Hippocampal formation (tissue), 2 donors: ENCODE measurements around the gene OR6V1.

Experiments
- DNase-seq, 2 donors: peaks; one replicate each; lab custom pipeline; 2025; lab: John Stamatoyannopoulos, UW

Gene OR6V1, protein sequence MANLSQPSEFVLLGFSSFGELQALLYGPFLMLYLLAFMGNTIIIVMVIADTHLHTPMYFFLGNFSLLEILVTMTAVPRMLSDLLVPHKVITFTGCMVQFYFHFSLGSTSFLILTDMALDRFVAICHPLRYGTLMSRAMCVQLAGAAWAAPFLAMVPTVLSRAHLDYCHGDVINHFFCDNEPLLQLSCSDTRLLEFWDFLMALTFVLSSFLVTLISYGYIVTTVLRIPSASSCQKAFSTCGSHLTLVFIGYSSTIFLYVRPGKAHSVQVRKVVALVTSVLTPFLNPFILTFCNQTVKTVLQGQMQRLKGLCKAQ

DNA sequence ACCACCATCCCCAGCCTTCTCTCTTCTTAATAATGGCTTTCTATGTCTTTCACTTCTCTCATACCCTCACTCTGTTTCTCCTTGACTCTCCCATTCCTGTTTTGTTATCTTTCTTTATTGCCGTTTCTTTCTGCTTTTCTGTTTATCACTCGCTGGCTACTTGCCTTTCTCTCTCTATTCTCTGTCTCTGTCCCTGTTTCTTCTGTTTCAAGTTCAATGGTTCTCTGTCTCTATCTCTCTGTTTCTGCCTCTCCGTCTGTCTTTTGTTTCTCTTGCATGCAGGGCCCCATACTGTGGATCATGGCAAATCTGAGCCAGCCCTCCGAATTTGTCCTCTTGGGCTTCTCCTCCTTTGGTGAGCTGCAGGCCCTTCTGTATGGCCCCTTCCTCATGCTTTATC lies at the start of gene OR6V1:
OR6V1 (plus strand) TSS at position 301 of the 400 bp plus-strand sequence; CDS start at position 301, 0 bp downstream.
- DNase-seq = no peak

DNA sequence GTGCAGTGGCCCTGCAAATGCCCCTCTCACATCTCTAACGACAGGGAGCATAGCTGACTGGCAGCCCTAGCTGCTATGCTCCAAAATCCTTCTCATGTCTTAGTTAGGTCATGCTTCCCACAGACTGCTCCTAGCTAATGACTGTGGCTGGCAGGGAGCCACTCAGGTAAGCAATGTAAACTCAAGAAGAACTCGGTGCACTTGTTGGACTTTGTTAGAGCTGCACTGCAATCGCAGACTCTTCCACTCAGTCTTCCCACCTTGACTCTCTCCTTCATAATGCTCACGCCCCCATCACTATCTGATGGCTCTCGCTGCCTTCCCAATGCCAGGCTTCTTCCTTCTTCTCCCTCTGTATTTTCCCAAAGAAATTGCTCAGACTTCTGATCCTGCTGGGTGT lies 49.2 kb upstream of the OR6V1 start:
- no peak for DNase-seq

DNA sequence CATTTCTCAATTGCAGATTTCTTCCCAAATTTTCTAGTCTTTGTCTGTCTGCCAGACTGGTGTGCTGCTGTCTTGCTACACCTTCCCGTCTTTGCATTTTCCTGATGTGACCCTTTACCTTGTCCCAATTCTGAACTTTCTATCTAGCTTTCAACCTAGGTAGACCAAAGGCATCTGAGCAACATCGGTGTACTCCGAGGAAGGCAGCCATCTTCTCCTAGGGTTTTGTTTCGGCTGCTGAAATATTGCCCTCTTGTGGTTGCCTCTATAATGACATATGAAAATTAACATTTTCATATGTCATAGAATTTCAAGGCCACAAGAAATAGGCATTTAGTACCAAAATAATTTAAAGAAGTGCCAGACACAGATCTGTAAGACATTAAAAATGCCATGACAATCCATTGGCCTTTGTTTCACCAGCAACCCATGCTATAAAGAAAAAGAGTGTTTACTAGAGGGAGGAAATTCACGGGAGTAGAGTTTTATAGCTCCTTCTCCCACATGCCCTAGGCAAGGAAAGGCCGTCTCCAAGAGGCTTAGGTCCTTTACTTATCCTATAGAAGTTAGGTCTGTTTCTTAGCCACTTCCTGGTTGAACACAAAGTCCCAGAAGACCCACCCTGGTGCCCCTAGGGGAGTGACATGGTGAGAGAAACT lies 48.6 kb upstream of the OR6V1 start:
- peak in 1 of 2 donors; percentile 15 for DNase-seq

DNA sequence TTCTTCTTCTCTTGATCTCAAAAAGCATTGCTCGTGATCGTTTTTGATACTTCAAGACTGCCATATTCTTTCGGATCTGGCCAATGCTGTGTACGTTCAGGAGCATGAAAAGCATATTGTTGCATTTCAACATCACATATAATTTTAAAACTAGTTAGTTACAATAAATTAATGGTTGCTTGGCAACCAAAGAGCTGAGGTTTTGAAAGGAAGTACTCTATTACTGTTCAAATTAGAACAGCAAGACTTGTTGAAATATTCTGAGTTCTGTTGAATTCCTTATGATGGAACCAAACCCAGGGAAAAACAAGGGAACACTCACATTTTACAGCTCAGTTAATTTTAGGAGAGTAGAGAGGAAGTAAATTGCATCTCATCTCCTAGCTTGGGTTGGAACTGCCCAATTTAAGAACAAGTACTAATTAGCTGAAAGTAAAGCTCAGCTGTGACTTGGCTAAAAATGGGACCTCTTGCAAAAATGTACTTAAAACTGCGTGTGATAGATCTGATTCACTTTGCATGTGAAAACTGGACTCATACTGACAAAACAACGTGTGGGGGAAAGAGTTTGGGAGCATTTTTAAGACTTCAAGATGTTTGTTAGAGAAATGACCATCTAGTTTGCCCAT lies 46.4 kb upstream of the OR6V1 start:
- DNase-seq = no peak

DNA sequence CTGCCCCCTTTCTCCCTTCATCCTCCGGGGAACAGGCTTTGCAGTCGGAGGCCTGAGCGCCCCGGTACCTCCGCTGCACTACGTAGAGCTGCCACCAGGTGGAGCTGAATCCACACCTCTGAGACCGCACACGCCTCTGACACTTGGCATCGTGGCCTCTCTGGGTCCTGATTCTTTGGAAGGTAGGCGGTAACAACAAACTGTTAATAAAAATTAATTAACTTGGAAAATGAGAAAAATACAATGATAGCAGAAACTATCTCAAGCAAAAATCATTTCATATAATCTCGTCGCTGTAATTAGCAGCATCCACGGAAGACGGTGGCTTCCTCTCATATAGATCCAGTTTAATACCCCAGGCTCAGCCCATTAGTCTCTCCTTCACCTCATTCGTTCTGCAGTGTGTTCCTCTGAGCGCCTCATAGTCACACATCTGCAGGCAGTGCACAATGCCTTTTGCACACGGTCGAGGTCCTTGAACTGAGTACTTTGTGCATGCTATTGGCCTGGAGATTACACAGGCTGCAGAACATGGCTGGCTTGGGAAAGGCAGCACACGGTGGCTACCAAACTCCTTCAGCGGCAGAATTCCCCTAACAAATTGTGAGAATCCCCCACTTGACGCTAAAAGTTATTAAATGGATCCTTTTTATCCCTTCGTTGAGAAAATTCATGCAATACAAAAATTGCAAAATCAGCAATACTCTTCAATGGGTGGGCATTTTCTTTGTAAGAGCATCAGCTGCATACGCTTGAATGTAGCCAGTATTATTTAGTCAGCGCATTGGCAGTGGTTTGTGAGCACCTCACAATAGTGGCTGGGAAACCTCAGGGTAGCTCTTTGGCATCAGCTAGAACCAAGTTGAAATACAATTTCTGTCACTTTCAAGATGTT lies 43.9 kb upstream of the OR6V1 start:
- DNase-seq = peak; percentile 65 to 74

DNA sequence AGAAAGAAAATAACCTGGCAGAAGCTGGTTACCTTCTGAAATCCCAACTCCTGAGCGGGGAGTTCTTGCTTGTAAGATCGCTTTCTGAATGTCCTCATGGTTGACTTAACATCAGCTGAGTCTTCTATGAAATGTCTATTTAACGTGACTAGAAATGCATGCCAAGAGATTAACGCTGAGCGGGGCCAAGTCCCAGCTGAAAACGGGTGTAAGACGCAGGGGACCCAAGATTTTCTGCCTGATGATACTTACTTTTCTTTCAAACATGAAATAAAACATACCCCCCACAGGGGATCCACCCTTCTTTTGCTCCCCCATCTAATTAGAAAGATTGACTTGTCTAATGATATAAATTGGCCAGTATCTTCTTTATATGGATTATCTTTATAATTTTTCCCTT lies 40.1 kb upstream of the OR6V1 start:
- DNase-seq = no peak

DNA sequence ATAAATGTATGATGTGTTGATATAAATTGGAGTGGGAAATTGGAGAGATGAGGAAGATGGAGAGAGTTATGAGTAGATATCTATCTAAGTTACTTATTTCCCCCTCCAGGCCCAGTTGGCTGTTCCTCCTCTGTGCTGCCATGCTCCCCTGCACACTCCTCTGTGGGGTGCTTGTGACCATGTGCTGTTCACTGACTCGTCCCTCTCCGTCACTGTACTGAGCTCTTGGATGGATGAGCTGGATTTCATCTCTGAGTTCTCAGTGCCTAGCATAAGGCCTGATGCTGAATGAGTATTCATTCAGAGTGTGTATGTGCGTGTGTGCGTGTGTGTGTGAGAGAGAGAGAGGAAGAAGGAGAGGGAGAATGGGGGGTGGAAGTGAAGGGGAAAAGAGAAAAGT lies 39.7 kb upstream of the OR6V1 start:
- DNase-seq = no peak

DNA sequence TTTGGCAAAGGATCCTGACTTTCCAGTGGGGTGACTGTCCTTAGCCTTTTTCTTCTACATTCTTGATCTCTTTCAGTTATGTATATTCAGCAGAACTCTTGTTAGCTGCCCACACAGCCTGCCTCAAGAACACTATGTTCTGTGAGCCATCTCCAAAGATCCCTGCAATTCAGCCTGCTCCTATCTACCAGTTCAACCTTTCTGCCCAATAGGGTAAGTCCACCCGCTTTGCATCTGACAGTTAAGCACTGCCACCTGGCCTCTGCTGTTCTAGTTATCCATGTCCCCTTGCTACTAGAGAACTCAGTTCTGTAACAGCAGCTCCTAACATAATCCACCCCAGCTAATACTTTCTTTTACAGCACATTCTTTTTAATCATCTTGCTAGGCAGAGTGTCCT lies 38.7 kb upstream of the OR6V1 start:
- DNase-seq = no peak

DNA sequence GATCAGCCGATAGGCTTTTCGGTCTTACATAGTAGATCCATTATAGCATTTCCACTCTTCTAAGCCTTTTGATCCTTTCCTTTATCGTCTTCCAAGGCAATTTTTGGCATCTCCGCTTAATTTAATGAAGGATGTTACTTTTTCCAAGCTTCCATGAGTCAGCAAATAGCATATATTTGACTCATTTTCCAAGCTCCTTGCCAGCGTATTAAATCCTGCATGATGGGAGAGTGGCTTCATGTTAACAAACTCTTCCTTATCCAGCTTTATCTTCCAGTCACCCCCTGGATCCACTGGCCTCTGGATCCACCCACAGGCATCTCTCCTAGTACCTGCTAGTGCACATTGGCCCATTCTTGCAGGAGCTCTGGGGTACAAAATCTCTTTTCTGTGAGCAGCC lies 38.2 kb upstream of the OR6V1 start:
- no peak for DNase-seq

DNA sequence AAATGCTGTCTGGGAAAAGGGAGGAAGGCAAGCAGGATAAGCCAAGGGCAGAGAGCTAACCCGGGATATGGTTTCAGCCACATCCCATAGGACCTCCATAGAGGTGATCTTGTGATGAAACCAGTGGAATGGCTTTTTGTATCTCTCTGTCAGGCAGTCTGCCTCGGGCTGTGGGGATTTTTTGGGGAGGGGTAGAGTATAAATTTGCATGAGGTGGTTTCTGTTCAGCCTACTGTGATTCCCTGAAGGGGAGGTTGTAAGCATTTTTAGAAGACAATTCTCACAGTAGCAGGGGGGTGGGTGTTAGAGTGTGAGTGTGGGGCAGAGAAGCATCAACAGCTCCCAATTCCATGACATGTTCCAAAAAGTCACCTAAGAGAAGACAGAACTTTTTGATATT lies 37.1 kb upstream of the OR6V1 start:
- no peak for DNase-seq

DNA sequence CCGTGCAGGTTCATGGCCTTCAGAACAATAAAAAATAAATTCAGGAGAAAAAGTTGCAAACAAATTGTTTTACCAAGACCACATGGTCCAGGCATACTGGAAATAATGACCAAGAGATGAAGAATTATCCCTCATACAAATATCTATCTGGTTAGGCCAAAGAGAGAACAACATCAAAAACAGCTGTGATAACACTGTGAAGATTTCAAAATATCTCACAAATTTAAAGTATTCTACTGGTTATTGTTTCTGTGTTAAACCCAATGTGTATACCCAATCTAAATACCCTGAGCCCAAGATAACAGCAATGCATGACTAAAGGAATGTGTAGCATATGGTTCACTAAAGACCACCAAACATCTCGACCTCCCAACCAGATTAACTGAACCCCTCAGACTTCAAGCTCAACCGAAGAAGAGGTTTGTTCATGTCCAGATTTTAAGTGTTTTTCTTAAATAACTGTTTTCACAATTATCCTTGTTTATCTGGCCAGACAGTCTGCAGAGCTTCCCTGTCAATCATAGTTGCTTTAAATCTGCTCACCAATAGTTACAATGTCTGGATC lies 36.1 kb upstream of the OR6V1 start:
- no peak for DNase-seq

DNA sequence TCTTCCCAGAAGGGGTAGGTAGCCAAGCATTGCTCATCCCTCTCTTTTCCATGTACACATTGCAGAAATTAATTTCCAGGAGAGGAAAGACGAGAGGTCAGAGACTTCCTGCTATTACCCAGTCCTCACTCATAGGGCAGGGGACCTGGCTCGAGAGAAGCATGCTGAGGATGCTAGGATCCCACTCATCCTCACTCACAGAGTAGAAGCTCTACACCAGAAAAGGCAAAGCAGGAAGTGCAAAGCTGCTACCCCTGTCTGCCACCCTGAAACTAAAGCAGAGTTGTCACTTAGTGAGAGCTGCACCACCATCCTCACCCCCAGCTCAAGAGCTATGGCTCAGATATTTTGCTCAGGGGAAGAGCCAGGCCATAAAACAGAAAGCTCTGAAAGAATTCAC lies 35.1 kb upstream of the OR6V1 start:
- no peak for DNase-seq

DNA sequence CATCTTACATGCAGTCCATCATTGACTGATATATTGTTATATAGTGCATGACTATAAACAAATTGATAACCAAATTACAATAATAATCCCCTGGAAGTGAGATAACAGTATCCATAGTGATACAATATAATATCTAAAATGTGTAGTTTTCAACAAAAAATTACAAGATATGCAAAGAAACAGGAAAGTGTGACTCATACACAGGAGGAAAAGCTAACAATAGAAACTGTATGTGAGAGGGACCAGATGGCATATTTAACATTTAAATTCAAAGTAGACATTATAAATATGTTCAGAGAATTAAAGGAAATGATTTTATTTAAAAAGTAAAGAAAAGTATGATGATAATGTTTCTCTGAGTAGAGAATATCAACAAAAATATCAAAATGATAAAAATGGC lies 33.2 kb upstream of the OR6V1 start:
- DNase-seq = peak in 1 of 2 donors; percentile 22

DNA sequence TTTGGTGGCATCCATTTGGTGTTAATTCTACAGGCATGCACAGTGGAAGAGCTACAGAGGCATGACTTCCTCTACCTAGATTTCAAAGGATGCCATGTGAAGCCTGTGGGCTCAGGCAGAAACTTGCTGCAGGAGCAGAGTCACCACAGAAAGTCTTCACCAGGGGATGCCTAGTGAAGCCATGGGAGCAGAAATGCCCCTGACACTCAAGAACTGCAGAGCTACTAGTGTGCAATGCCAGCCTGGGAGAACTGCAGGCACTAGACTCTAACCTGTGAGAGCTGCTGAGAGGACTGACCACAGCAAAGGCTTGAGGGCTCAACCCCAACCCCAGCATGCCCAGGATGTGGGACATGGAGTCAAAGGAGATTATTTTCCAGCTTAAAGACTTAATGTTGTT lies 29.1 kb upstream of the OR6V1 start:
- DNase-seq = no peak

DNA sequence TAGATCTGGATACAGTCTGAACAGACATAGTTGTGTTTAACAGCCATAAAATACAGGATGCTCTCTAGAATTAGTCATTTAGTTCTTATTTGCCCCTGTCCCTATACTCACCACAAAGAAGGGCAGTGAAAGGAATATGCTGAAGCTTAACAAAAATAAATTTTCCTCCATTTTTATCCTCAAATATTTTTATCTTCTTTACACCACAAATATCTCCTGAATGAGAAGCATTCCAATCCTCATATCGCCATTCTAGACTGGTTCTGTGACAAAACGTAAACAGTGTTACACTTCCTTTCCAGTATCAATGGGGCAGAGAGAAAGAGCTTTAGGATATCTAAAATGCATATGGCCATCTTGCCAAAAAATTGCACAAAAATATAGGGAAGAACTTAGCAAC lies 26.8 kb upstream of the OR6V1 start:
- no peak for DNase-seq

DNA sequence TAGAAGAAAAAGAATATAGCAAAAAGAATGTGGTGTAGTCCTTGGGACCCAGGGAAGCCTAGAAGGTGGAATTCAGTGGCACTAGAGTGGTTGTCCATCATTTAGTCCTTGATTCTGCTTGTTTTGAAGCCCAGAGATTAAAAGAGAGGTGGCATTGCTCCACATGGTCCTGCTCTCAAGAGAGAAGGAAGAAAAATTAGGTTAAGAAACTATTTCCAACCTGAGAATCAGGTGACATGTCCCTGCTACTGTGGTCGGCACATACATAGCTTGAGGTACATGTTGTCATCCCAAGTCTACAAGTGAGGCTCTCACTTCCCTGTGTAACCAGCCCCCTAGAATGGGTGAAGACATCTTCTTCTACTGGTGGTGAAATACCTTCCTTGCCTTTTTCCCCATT lies 25.1 kb upstream of the OR6V1 start, which contains the start of gene OR9A2:
OR9A2 (minus strand) TSS at position 101 of the 400 bp plus-strand sequence; CDS start at position 101, 0 bp downstream.
- DNase-seq = no peak

DNA sequence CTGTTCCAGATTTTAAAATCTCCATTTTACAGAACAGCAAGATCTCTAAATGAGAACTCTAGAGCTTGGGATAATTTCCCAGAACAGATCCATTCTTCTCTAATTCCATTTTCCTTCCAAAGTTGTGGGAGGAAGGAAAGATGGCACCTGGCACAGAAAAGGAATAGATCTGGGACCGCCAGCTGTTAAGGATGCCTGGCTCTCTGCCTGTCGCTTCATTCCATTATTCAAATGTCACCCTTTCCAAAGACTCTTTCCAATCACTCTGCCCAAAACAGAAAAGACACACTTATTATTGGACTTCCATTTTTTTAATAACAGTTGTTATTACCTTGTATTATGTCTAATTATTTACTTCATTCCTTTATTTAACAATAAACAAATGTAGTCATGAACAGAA lies 24.5 kb upstream of the OR6V1 start:
- no peak for DNase-seq

DNA sequence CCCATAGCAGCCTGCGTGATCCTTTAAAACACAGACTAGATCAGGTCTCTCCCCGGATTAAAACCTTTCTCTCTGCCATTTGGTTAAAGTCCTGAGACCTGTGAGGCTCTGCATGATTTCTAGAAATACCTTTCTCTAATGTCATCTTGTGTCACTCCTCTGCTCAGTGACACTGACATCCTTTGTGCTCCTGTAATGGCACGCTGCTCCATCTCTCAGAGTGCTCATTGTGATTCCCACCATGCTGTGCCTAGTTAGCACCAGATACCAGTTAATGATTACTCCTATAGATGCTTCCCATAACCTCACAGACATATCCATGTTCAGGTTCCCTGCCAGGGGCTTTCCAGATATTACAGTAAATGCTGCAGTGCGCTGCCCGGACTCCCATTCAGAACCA lies 13.5 kb upstream of the OR6V1 start:
- DNase-seq = no peak

DNA sequence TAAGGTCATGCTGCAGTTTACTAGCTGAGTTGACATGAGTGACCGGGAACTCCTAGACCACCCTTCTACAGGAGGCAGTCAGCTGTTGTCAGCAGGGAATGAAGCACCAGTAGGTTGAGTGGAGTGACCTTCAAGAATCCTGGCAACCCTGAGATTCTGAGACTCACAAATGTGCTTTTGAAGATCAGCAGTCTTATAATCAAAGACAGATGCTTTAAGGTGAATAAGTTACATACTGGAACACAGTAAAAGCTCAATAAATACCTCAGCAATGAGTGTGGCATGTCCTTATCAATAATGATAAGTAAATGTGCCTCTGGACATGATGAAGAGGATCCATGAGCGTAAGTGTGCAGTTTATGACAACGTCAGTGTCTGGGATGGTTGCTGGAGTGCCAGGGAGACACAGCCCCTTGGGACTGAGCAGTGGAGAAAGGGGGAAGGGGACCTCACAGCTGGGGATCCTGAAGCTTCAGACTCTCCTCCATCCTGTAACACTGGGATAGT lies 11.9 kb upstream of the OR6V1 start:
- no peak for DNase-seq

DNA sequence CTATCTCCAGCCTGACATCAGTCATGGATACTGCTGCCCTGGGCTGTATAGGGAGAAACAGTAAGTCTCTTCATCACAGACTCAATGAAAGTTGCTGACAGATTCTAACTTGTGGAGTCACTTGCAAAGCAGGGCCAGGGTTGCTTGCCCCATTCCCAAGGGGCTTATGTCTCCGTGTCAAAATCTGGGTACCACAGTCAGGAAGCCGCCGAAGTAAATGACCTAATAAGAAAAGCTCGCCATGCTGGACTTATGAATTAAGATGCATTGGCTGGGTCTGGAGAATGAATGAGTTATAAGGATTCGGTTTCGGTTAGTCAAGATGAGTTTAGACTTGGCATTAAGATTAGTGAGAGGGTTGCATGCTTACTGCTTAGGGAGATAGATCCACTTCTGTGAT lies 10.8 kb upstream of the OR6V1 start:
- no peak for DNase-seq

DNA sequence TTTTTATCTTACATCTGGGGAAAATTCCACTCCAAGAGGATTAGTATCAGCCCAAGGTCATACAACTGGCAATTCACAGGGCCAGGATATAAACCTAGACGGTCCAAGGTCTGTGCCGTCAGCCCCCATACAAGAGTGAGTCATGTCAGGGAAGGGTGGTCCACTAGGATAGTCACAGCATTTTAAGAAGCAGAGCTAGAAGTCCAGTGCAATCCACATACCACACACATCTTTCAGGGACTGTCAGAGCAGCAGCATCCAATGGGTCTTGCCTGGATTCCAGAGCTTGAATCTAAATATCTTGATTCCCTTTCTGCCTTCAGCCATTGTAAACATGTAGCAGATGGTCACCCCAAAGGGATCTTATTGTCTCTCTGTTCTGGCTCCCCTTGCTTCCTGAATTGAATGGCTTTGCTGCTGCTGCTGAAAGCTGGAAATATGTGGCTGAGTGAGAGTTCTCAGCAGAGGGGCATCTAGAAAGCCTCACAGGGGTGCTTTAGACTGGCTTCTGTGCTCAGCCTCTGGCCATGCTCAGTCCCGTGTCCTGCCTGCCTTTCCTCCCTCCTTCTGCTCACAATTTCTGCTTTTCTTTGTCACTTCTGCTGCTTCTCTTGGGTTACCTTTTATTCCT lies 9.9 kb upstream of the OR6V1 start:
- DNase-seq = no peak
